HEK293 (cell line): ENCODE results near the gene MCFD2.

Experiments
- CTCF ChIA-PET: fragments of 350-600 bp; formaldehyde crosslinking; extraction: SDS; loops from one replicate; lab custom pipeline; 2021; ENCODE audit warnings: antibody characterized with exemption; lab: Yijun Ruan, JAX
- POLR2A ChIA-PET: fragments of 300-600 bp; formaldehyde crosslinking; extraction: SDS; loops from one replicate; lab custom pipeline; 2020; ENCODE audit warnings: antibody characterized with exemption, inconsistent platforms; lab: Yijun Ruan, JAX
- H3K27ac ChIP-seq: fragments of 200-500 bp; sonication (Bioruptor generic); 2 replicates; pipeline ENCODE4 v1.5.1; 2014; ENCODE audit warnings: low read depth, low read length, control low read depth, inconsistent platforms; ENCODE audit errors: extremely low read depth
- H3K36me3 ChIP-seq, 2 experiments: fragments of 200-500 bp in 1 of 2; sonication (Bioruptor generic) in 1 of 2; 1 replicate in 1 of 2; 2 replicates in 1 of 2; pipeline ENCODE4 v1.5.1; 2014 to 2017; ENCODE audit warnings: inconsistent platforms in 2 of 2, low read length in 2 of 2; ENCODE audit not compliant: control insufficient read depth in 2 of 2, insufficient read depth in 1 of 2
- H3K4me1 ChIP-seq: fragments of 200-500 bp; sonication (Bioruptor generic); 2 replicates; pipeline ENCODE4 v1.5.1; 2014; ENCODE audit warnings: mild to moderate bottlenecking, low read length, inconsistent platforms; ENCODE audit not compliant: control insufficient read depth, insufficient read depth
- H3K4me3 ChIP-seq: 2 replicates; pipeline ENCODE4 v1.5.1; 2011; ENCODE audit warnings: low read depth, mild to moderate bottlenecking, control low read depth, low read length, moderate library complexity
- H3K9me3 ChIP-seq: fragments of 200-500 bp; sonication (Bioruptor generic); 2 replicates; pipeline ENCODE4 v1.5.1; 2014; ENCODE audit warnings: low read depth, low read length, inconsistent platforms; ENCODE audit not compliant: control insufficient read depth, insufficient read depth
- AEBP2 ChIP-seq: fragments of 450-650 bp; formaldehyde crosslinking; IDR thresholded peaks from 2 replicates; pipeline ENCODE4 v1.5.1; 2016; ENCODE audit warnings: missing biosample characterization, missing genetic modification characterization, borderline replicate concordance
- GFI1B ChIP-seq: fragments of 450-650 bp; formaldehyde crosslinking; IDR thresholded peaks from 2 replicates; pipeline ENCODE4 v1.5.1; 2016; ENCODE audit warnings: missing biosample characterization, missing genetic modification characterization
- GLI2 ChIP-seq: fragments of 450-650 bp; formaldehyde crosslinking; IDR thresholded peaks from 2 replicates; pipeline ENCODE4; 2017; ENCODE audit warnings: missing biosample characterization, missing genetic modification characterization, low read depth, borderline replicate concordance
- MZF1 ChIP-seq: fragments of 450-650 bp; formaldehyde crosslinking; IDR thresholded peaks from 2 replicates; pipeline ENCODE4 v1.5.1; 2017; ENCODE audit warnings: missing biosample characterization, missing genetic modification characterization, borderline replicate concordance
- PRDM10 ChIP-seq: fragments of 450-650 bp; formaldehyde crosslinking; IDR thresholded peaks from 2 replicates; pipeline ENCODE4 v1.5.1; 2016; ENCODE audit warnings: missing biosample characterization, missing genetic modification characterization
- SETDB1 ChIP-seq: IDR thresholded peaks from one replicate; pipeline ENCODE4 v1.6.1; 2017; ENCODE audit warnings: mild to moderate bottlenecking, low read length, moderate library complexity, mixed read lengths; ENCODE audit not compliant: insufficient read length
- ZFHX2 ChIP-seq: fragments of 450-650 bp; formaldehyde crosslinking; conservative IDR thresholded peaks from 2 replicates; pipeline ENCODE4 v1.5.1; 2016; ENCODE audit warnings: missing biosample characterization, missing genetic modification characterization
- ZNF10 ChIP-seq: fragments of 450-650 bp; formaldehyde crosslinking; IDR thresholded peaks from 2 replicates; pipeline ENCODE4 v1.5.1; 2017; ENCODE audit warnings: missing biosample characterization, missing genetic modification characterization
- ZNF133 ChIP-seq: fragments of 450-650 bp; formaldehyde crosslinking; IDR thresholded peaks from 2 replicates; pipeline ENCODE4 v1.5.1; 2016; ENCODE audit warnings: missing biosample characterization, missing genetic modification characterization
- ZNF292 ChIP-seq: fragments of 450-650 bp; formaldehyde crosslinking; IDR thresholded peaks from 2 replicates; pipeline ENCODE4 v1.5.1; 2016; ENCODE audit warnings: low read depth, missing biosample characterization, missing genetic modification characterization, borderline replicate concordance
- ZNF311 ChIP-seq: fragments of 450-650 bp; formaldehyde crosslinking; IDR thresholded peaks from 2 replicates; pipeline ENCODE4 v1.5.1; 2017; ENCODE audit warnings: missing biosample characterization, missing genetic modification characterization, borderline replicate concordance
- ZNF362 ChIP-seq: fragments of 450-650 bp; formaldehyde crosslinking; IDR thresholded peaks from 2 replicates; pipeline ENCODE4 v1.5.1; 2016; ENCODE audit warnings: missing biosample characterization, missing genetic modification characterization
- ZNF473 ChIP-seq: fragments of 450-650 bp; formaldehyde crosslinking; IDR thresholded peaks from 2 replicates; pipeline ENCODE4 v1.5.1; 2017; ENCODE audit warnings: missing biosample characterization, missing genetic modification characterization
- ZNF501 ChIP-seq: fragments of 450-650 bp; formaldehyde crosslinking; IDR thresholded peaks from 2 replicates; pipeline ENCODE4 v1.5.1; 2016; ENCODE audit warnings: missing biosample characterization, missing genetic modification characterization
- ZNF600 ChIP-seq: fragments of 450-650 bp; formaldehyde crosslinking; IDR thresholded peaks from 2 replicates; pipeline ENCODE4 v1.5.1; 2016; ENCODE audit warnings: missing biosample characterization, missing genetic modification characterization
- ZNF623 ChIP-seq: fragments of 450-650 bp; formaldehyde crosslinking; IDR thresholded peaks from 2 replicates; pipeline ENCODE4 v1.5.1; 2016; ENCODE audit warnings: missing biosample characterization, missing genetic modification characterization
- ZNF645 ChIP-seq: fragments of 450-650 bp; formaldehyde crosslinking; IDR thresholded peaks from 2 replicates; pipeline ENCODE4; 2016; ENCODE audit warnings: missing biosample characterization, missing genetic modification characterization
- ZNF747 ChIP-seq: fragments of 450-650 bp; formaldehyde crosslinking; IDR thresholded peaks from 2 replicates; pipeline ENCODE4 v1.5.1; 2016; ENCODE audit warnings: missing biosample characterization, missing genetic modification characterization
- ZNF777 ChIP-seq: fragments of 450-650 bp; formaldehyde crosslinking; IDR thresholded peaks from 2 replicates; pipeline ENCODE4 v1.5.1; 2017; ENCODE audit warnings: missing biosample characterization, missing genetic modification characterization, borderline replicate concordance
- ZNF843 ChIP-seq: fragments of 450-650 bp; formaldehyde crosslinking; IDR thresholded peaks from 2 replicates; pipeline ENCODE4 v1.5.1; 2016; ENCODE audit warnings: missing biosample characterization, missing genetic modification characterization

MCFD2 gene

GRCh38 chr2:46869621-46870020 lies 46.0 kb downstream of the MCFD2 start:
- peaks cover 10% of the 10 kb centered on the region for H3K4me1 ChIP-seq
- TF ChIP-seq ZNF311 (tag by site-specific recombination) = no peak
- no peak for TF ChIP-seq ZNF473
- TF ChIP-seq, all 188 proteins: peak for 0
- H3K27ac ChIP-seq = no peak overlapping the region
- H3K9me3 ChIP-seq = no peaks in the 10 kb centered on the region
- CTCF ChIA-PET = no interaction called here
- H3K4me3 ChIP-seq = no peak overlapping the region
- H3K36me3 ChIP-seq = no peaks in the 10 kb centered on the region
- POLR2A ChIA-PET = no interaction called here

- POLR2A ChIA-PET = no interaction called here
- no peak overlapping the region for H3K27ac ChIP-seq
Measured at GRCh38 chr2:46866770-46867246, 48.8 kb downstream of the MCFD2 start.

GRCh38 chr2:46865181-46865970 lies 50.2 kb downstream of the MCFD2 start:
- no peaks in the 10 kb centered on the region for H3K36me3 ChIP-seq
- ChIA-PET POLR2A (no interaction called here), CTCF (no interaction called here)
- H3K27ac ChIP-seq = no peak overlapping the region
- TF ChIP-seq ZNF645 (tag by site-specific recombination) (no peak), SETDB1 (peak; percentile 12), ZNF10 (tag by site-specific recombination) (no peak)
- no peaks in the 10 kb centered on the region for H3K4me1 ChIP-seq
- no peaks in the 10 kb centered on the region for H3K9me3 ChIP-seq
- no peak overlapping the region for H3K4me3 ChIP-seq

More at GRCh38 chr2:46866770-46867246, 48.8 kb downstream of the MCFD2 start:
- no peaks in the 10 kb centered on the region for H3K36me3 ChIP-seq
- no peaks in the 10 kb centered on the region for H3K4me1 ChIP-seq
- TF ChIP-seq ZNF747 (tag by site-specific recombination) = no peak
- no peak for TF ChIP-seq ZNF600 (tag by site-specific recombination)
- no peak overlapping the region for H3K4me3 ChIP-seq
- no peaks in the 10 kb centered on the region for H3K9me3 ChIP-seq
- CTCF ChIA-PET = interaction anchor here (0.9 kb wide), 1 partner anchor 90 kb away, joined by 3 read pairs; no protein-coding TSS in a partner anchor

GRCh38 chr2:46863882-46864281 lies 51.7 kb downstream of the MCFD2 start:
- POLR2A ChIA-PET = no interaction called here
- CTCF ChIA-PET = interaction anchor here (0.6 kb wide), 1 partner anchor 207 kb away, joined by 3 read pairs; no protein-coding TSS in a partner anchor
- H3K4me3 ChIP-seq = no peak overlapping the region
- no peaks in the 10 kb centered on the region for H3K36me3 ChIP-seq
- H3K9me3 ChIP-seq = no peaks in the 10 kb centered on the region
- H3K27ac ChIP-seq = no peak overlapping the region
- H3K4me1 ChIP-seq = no peaks in the 10 kb centered on the region
- TF ChIP-seq PRDM10 (tag by site-specific recombination) (no peak), ZNF292 (no peak), ZNF501 (tag by site-specific recombination) (no peak), ZNF133 (tag by site-specific recombination) (no peak), GFI1B (no peak), ZNF843 (tag by site-specific recombination) (no peak), ZFHX2 (no peak), ZNF623 (tag by site-specific recombination) (no peak), MZF1 (tag by site-specific recombination) (no peak), ZNF777 (no peak), ZNF362 (no peak), GLI2 (tag by site-specific recombination) (no peak), AEBP2 (tag by site-specific recombination) (no peak)
